Fibroblast of the aortic adventitia (primary cell): ENCODE results near the gene NME5. TPM values are rescaled to one million over a fixed set of nuclear protein-coding genes. Genes with fewer than 3 reads are reported as not detected.
"Not testable (repeated sequence)": the region's sequence is repeated elsewhere in the genome, so short reads cannot be mapped to it uniquely, and the experiment has no call there.

Source experiments
- DNase-seq: peaks from one replicate; pipeline ENCODE4 v3.0.0-alpha.2; 2010; ENCODE audit warnings: low read depth
- H3K4me3 ChIP-seq: 2 replicates; pipeline ENCODE4 v1.5.1; 2011; ENCODE audit warnings: low read depth, mild to moderate bottlenecking, control low read depth, low read length, moderate library complexity
- CTCF ChIP-seq: IDR thresholded peaks from 2 replicates; pipeline ENCODE4 v1.5.1; 2011; ENCODE audit warnings: mild to moderate bottlenecking, low read length, control low read depth, inconsistent platforms; ENCODE audit not compliant: insufficient read depth
- total RNA-seq: library from RNA; depleted of rRNA; stranded (reverse); fragments of >200 nt; gene quantifications from 2 replicates; pipeline ENCODE4 v1.2.3, GENCODE V29; 2012; ENCODE audit warnings: low replicate concordance

NME5 gene
- total RNA-seq, 1 donor: 6.0 TPM

GRCh38 chr5:138160706-138161105, 21.5 kb upstream of the NME5 start:
- no peak overlapping the region for H3K4me3 ChIP-seq
- no peak for TF ChIP-seq CTCF
- DNase-seq: no peak

GRCh38 chr5:138159666-138160065, 20.4 kb upstream of the NME5 start:
- no peak for TF ChIP-seq CTCF
- no peak for DNase-seq
- H3K4me3 ChIP-seq: no peak overlapping the region

- no peak for TF ChIP-seq CTCF
- DNase-seq: no peak
- H3K4me3 ChIP-seq: no peak overlapping the region
These were observed 18.4 kb upstream of the NME5 start for GRCh38 chr5:138157626-138158025.

GRCh38 chr5:138155977-138156376, 16.7 kb upstream of the NME5 start:
- not testable (repeated sequence) for H3K4me3 ChIP-seq, DNase-seq

GRCh38 chr5:138149530-138149929, 10.3 kb upstream of the NME5 start:
- TF ChIP-seq CTCF: peak; percentile 5
- H3K4me3 ChIP-seq: no peak overlapping the region
- DNase-seq: peak; percentile 17

GRCh38 chr5:138148811-138149210, 9.6 kb upstream of the NME5 start:
- H3K4me3 ChIP-seq: no peak overlapping the region
- peak; percentile 93 for DNase-seq
- TF ChIP-seq CTCF: no peak

GRCh38 chr5:138143578-138143977, 4.3 kb upstream of the NME5 start:
- DNase-seq, H3K4me3 ChIP-seq: not testable (repeated sequence)

- no peak overlapping the region for H3K4me3 ChIP-seq
- no peak for TF ChIP-seq CTCF
- no peak for DNase-seq
These were observed 2.5 kb upstream of the NME5 start for GRCh38 chr5:138141734-138142133.
